ENCODE data around the gene CADPS2.

Gene CADPS2

DNA sequence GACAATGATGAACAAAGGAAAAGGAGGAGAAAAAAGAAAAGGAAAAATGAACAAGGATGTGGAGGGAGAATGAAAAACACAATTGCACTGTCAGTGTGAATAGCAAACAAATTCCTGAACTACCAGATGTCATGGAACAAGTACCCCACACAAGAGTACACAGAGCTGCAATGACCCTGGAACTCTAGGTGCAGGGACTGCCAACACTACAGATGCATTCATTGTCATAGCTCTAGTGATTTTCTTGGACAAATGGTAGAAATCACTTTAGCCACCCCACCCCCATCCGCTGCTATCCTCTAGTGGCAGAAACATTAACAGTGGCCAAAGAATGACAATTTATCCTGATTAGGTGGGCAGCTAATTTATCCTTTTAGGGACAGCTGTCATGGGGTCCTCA, 190.4 kb downstream of the CADPS2 start:
- peaks cover 6% of the 10 kb centered on the region; the same call in 1 of the 2 replicates for H3K9me3 ChIP-seq (ENCODE audit: insufficient read depth, low read length)
- H3K9me2 ChIP-seq (replicated peaks; ENCODE audit: insufficient read depth, low read length) = no peaks in the 10 kb centered on the region
- H3K79me2 ChIP-seq (ENCODE audit: insufficient read depth, low read length) = no peaks in the 10 kb centered on the region
- H2AFZ ChIP-seq (ENCODE audit: low read depth, low read length, severe bottlenecking) = no peak overlapping the region
- H3K4me2 ChIP-seq (ENCODE audit: low read depth, low read length, poor library complexity, severe bottlenecking) = no peak overlapping the region
- no peaks in the 10 kb centered on the region for H3F3A ChIP-seq (ENCODE audit: insufficient read depth)
- H4K20me1 ChIP-seq (ENCODE audit: low read depth, low read length) = no peaks in the 10 kb centered on the region
- TF ChIP-seq, protein P1, sequence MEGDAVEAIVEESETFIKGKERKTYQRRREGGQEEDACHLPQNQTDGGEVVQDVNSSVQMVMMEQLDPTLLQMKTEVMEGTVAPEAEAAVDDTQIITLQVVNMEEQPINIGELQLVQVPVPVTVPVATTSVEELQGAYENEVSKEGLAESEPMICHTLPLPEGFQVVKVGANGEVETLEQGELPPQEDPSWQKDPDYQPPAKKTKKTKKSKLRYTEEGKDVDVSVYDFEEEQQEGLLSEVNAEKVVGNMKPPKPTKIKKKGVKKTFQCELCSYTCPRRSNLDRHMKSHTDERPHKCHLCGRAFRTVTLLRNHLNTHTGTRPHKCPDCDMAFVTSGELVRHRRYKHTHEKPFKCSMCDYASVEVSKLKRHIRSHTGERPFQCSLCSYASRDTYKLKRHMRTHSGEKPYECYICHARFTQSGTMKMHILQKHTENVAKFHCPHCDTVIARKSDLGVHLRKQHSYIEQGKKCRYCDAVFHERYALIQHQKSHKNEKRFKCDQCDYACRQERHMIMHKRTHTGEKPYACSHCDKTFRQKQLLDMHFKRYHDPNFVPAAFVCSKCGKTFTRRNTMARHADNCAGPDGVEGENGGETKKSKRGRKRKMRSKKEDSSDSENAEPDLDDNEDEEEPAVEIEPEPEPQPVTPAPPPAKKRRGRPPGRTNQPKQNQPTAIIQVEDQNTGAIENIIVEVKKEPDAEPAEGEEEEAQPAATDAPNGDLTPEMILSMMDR (IDR thresholded peaks at IDR 0.05; ENCODE audit: insufficient read depth, low read length, poor library complexity, severe bottlenecking) = no peak
- no peak for TF ChIP-seq EZH2phosphoT487 (conservative IDR thresholded peaks at IDR 0.05; ENCODE audit: low read length)
- H3K27me3 ChIP-seq (ENCODE audit: low read length) = no peaks in the 10 kb centered on the region
- no peaks in the 10 kb centered on the region for H3K36me3 ChIP-seq (ENCODE audit: low read length)
- no peak overlapping the region for H3K27ac ChIP-seq (ENCODE audit: low read depth, low read length)
- no peak overlapping the region for H3K9ac ChIP-seq (ENCODE audit: low read length)
- H3K4me3 ChIP-seq (ENCODE audit: insufficient read depth, low read length, poor library complexity, severe bottlenecking) = no peak overlapping the region

- TF ChIP-seq, protein P1 (IDR thresholded peaks at IDR 0.05; ENCODE audit: insufficient read depth, low read length, poor library complexity, severe bottlenecking) = no peak
- no peak for TF ChIP-seq EZH2phosphoT487 (conservative IDR thresholded peaks at IDR 0.05; ENCODE audit: low read length)
- H3K9me2 ChIP-seq (replicated peaks; ENCODE audit: insufficient read depth, low read length) = no peaks in the 10 kb centered on the region
- no peaks in the 10 kb centered on the region for H3F3A ChIP-seq (ENCODE audit: insufficient read depth)
- no peaks in the 10 kb centered on the region for H3K79me2 ChIP-seq (ENCODE audit: insufficient read depth, low read length)
- H3K9ac ChIP-seq (ENCODE audit: low read length) = no peak overlapping the region
- H3K27ac ChIP-seq (ENCODE audit: low read depth, low read length) = no peak overlapping the region
- no peaks in the 10 kb centered on the region for H4K20me1 ChIP-seq (ENCODE audit: low read depth, low read length)
- peaks cover 6% of the 10 kb centered on the region; the same call in 1 of the 2 replicates for H3K9me3 ChIP-seq (ENCODE audit: insufficient read depth, low read length)
- no peak overlapping the region for H2AFZ ChIP-seq (ENCODE audit: low read depth, low read length, severe bottlenecking)
- H3K4me2 ChIP-seq (ENCODE audit: low read depth, low read length, poor library complexity, severe bottlenecking) = no peak overlapping the region
- no peaks in the 10 kb centered on the region for H3K27me3 ChIP-seq (ENCODE audit: low read length)
- no peak overlapping the region for H3K4me3 ChIP-seq (ENCODE audit: insufficient read depth, low read length, poor library complexity, severe bottlenecking)
- no peaks in the 10 kb centered on the region for H3K36me3 ChIP-seq (ENCODE audit: low read length)
Measured at GRCh38 chr7:122694697-122695096, 191.6 kb downstream of the CADPS2 start.

- H3K9me3 ChIP-seq (ENCODE audit: insufficient read depth, low read length) = peaks cover 6% of the 10 kb centered on the region; the same call in 1 of the 2 replicates
- TF ChIP-seq, protein P1 (IDR thresholded peaks at IDR 0.05; ENCODE audit: insufficient read depth, low read length, poor library complexity, severe bottlenecking) = no peak
- no peak for TF ChIP-seq EZH2phosphoT487 (conservative IDR thresholded peaks at IDR 0.05; ENCODE audit: low read length)
- no peak overlapping the region for H3K4me3 ChIP-seq (ENCODE audit: insufficient read depth, low read length, poor library complexity, severe bottlenecking)
- no peak overlapping the region for H3K4me2 ChIP-seq (ENCODE audit: low read depth, low read length, poor library complexity, severe bottlenecking)
- no peak overlapping the region for H2AFZ ChIP-seq (ENCODE audit: low read depth, low read length, severe bottlenecking)
- no peak overlapping the region for H3K9ac ChIP-seq (ENCODE audit: low read length)
- H3K36me3 ChIP-seq (ENCODE audit: low read length) = no peaks in the 10 kb centered on the region
- no peaks in the 10 kb centered on the region for H3K9me2 ChIP-seq (replicated peaks; ENCODE audit: insufficient read depth, low read length)
- no peak overlapping the region for H3K27ac ChIP-seq (ENCODE audit: low read depth, low read length)
- H3K27me3 ChIP-seq (ENCODE audit: low read length) = no peaks in the 10 kb centered on the region
- no peaks in the 10 kb centered on the region for H4K20me1 ChIP-seq (ENCODE audit: low read depth, low read length)
- no peaks in the 10 kb centered on the region for H3K79me2 ChIP-seq (ENCODE audit: insufficient read depth, low read length)
- no peaks in the 10 kb centered on the region for H3F3A ChIP-seq (ENCODE audit: insufficient read depth)
Measured at GRCh38 chr7:122692769-122693309, 193.4 kb downstream of the CADPS2 start.
